ENCODE data around the gene SIGLEC6. TPM values are rescaled to one million over a fixed set of nuclear protein-coding genes. Genes with fewer than 3 reads are reported as not detected.

SIGLEC6 gene
- total and polyA plus RNA-seq, 12 donors = 0.15 to 0.42 (median 0.21) TPM; not detected in 5

- peak; percentile 50 to 79 for DNase-seq
- ATAC-seq = peak in 5 of 8 donors; percentile 62 to 79 (median 77)
- WGBS, 2 donors = 28 to 29% methylated on average over 7 of the region's 7 CpGs
- peak; percentile 75 to 94 (median 89) for TF ChIP-seq CTCF (IDR thresholded peaks at IDR 0.05)
- Histone ChIP-seq H3K4me3 (no peak overlapping the region), H3K36me3 (no peaks in the 10 kb centered on the region), H3K27me3 (peaks cover 0 to 73% (median 28%) of the 10 kb centered on the region in 7 donors), H3K4me1 (no peaks in the 10 kb centered on the region), H3K27ac (no peak overlapping the region), H3K9me3 (peaks cover 0 to 6% (median 0%) of the 10 kb centered on the region in 11 donors)
- intact Hi-C loops (cut with DNase I) = loop anchor here in 9 of 10 donors (1.0 to 10.0 kb wide), 7 partner anchors 182 to 312 kb away; no protein-coding TSS in a partner anchor
Observed at GRCh38 chr19:51473009-51473707, 58.3 kb downstream of the SIGLEC6 start.

- TF ChIP-seq CTCF (IDR thresholded peaks at IDR 0.05) = no peak
- no peaks in the 10 kb centered on the region for H3K36me3 ChIP-seq
- H3K4me1 ChIP-seq = no peaks in the 10 kb centered on the region
- intact Hi-C loops (cut with DNase I) = loop anchor here in 9 of 10 donors (1.0 to 10.0 kb wide), 8 partner anchors 134 to 312 kb away; no protein-coding TSS in a partner anchor
- ATAC-seq (no peak), DNase-seq (no peak)
- no peak overlapping the region for H3K27ac ChIP-seq
- peaks cover 0 to 6% (median 0%) of the 10 kb centered on the region in 11 donors for H3K9me3 ChIP-seq
- 15% methylated on average over 4 of the region's 4 CpGs for WGBS, 2 donors
- peaks cover 0 to 72% (median 28%) of the 10 kb centered on the region in 7 donors for H3K27me3 ChIP-seq
- no peak overlapping the region for H3K4me3 ChIP-seq
Observed at GRCh38 chr19:51472607-51473006, 58.9 kb downstream of the SIGLEC6 start.

GRCh38 chr19:51471527-51471926 lies 59.9 kb downstream of the SIGLEC6 start:
- Histone ChIP-seq H3K9me3 (peaks cover 0 to 6% (median 0%) of the 10 kb centered on the region in 11 donors), H3K4me1 (peaks cover 0 to 8% (median 0%) of the 10 kb centered on the region in 9 donors), H3K27me3 (peaks cover 0 to 64% (median 28%) of the 10 kb centered on the region in 7 donors), H3K4me3 (no peak overlapping the region), H3K27ac (no peak overlapping the region), H3K36me3 (no peaks in the 10 kb centered on the region)
- DNase-seq (no peak), ATAC-seq (no peak)
- WGBS, 2 donors = 61 to 73% methylated on average over 1 of the region's 1 CpG
- intact Hi-C loops (cut with DNase I) = loop anchor here in 7 of 10 donors (5.0 to 10.0 kb wide), 5 partner anchors 183 to 313 kb away; no protein-coding TSS in a partner anchor
- no peak for TF ChIP-seq CTCF (IDR thresholded peaks at IDR 0.05)

GRCh38 chr19:51470966-51471365 lies 60.5 kb downstream of the SIGLEC6 start:
- Histone ChIP-seq H3K27me3 (peaks cover 0 to 63% (median 22%) of the 10 kb centered on the region in 7 donors), H3K36me3 (no peaks in the 10 kb centered on the region), H3K4me3 (no peak overlapping the region), H3K4me1 (peaks cover 0 to 14% (median 0%) of the 10 kb centered on the region in 9 donors), H3K27ac (no peak overlapping the region), H3K9me3 (peaks cover 0 to 1% (median 0%) of the 10 kb centered on the region in 11 donors)
- 61 to 73% methylated on average over 9 of the region's 9 CpGs for WGBS, 2 donors
- no peak for ATAC-seq
- DNase-seq = no peak
- intact Hi-C loops (cut with DNase I) = loop anchor here in 7 of 10 donors (5.0 to 10.0 kb wide), 5 partner anchors 184 to 314 kb away; no protein-coding TSS in a partner anchor
- no peak for TF ChIP-seq CTCF (IDR thresholded peaks at IDR 0.05)
